Testis (tissue), 2 donors: ENCODE results near the gene WDFY2.

Experiments
- CTCF ChIP-seq, 3 experiments: fragments of 450-650 bp in 2 of 3; fragments of 200-600 bp in 1 of 3; sonication (generic) in 1 of 3; IDR thresholded peaks; one replicate each; pipeline ENCODE4 v1.5.1; 2016 to 2019; ENCODE audit warnings: antibody characterized with exemption in 3 of 3, mild to moderate bottlenecking in 2 of 3, moderate library complexity in 1 of 3
- POLR2A ChIP-seq: fragments of 450-650 bp; IDR thresholded peaks from one replicate; pipeline ENCODE4 v1.6.1; 2017; ENCODE audit warnings: antibody characterized with exemption, mild to moderate bottlenecking, moderate library complexity

GRCh38 chr13:51552027-51552426 is 32.2 kb upstream of the WDFY2 start:
- TF ChIP-seq CTCF (IDR thresholded peaks at IDR 0.05) (no peak), POLR2A (no peak)
